ENCODE results near the gene NOX5. TPM values are rescaled to one million over a fixed set of nuclear protein-coding genes. Genes with fewer than 3 reads are reported as not detected.

Gene NOX5
- total RNA-seq, 1 donor, result not detected

- no peaks in the 10 kb centered on the region for H3K27me3 ChIP-seq (ENCODE audit: insufficient read depth, low read length)
- H3K4me1 ChIP-seq (ENCODE audit: insufficient read depth, low read length), result peaks cover 4% of the 10 kb centered on the region
- no peaks in the 10 kb centered on the region for H3K9me3 ChIP-seq (ENCODE audit: low read depth, low read length)
- no peak overlapping the region for H3K4me3 ChIP-seq (ENCODE audit: low read length)
Measured at GRCh38 chr15:69042531-69042930, 28.0 kb downstream of the NOX5 start.

DNA sequence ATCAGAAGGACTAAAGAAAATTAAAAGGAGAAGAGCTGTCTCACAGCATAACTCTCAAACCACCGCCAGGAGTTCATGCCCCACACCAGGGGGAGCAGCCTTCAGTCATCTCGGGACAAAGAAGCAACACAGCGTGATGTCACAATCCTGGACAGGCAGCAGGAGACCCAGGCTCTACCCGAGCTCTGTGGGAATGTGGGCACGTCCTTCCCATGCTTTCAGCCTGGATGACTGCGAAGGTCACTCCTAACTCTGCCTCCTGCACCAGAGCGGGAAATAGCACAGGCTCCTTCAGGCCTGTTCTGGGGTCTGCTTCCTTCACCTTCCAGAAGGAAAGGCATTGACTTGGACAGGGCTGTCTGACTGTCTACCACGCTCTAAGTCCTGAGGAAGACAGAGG lies 31.3 kb downstream of the NOX5 start:
- Histone ChIP-seq H3K4me3 (ENCODE audit: low read length) (no peak overlapping the region), H3K9me3 (ENCODE audit: low read depth, low read length) (no peaks in the 10 kb centered on the region), H3K27me3 (ENCODE audit: insufficient read depth, low read length) (no peaks in the 10 kb centered on the region), H3K4me1 (ENCODE audit: insufficient read depth, low read length) (peaks cover 4% of the 10 kb centered on the region)

DNA sequence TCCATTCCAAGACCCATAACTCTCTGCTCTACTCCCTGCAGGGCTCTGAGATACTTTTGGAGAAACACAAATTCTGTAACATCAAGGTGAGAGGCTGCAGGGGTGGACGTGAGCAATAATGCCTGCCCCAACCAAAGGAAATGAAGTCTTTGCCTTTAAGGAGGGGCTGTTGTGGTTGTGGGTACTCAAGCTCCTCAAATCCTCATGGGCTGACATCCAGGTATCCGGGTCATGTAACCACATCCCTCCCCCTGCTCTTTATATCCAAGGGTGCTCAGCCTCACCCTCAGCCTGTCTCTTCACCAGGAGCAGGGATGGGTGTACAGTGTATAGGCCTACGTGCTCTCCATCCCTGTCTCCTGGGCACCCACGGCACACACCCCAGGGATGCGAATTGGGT lies 32.3 kb downstream of the NOX5 start:
- peaks cover 4% of the 10 kb centered on the region for H3K4me1 ChIP-seq (ENCODE audit: insufficient read depth, low read length)
- H3K4me3 ChIP-seq (ENCODE audit: low read length), result no peak overlapping the region
- H3K9me3 ChIP-seq (ENCODE audit: low read depth, low read length), result no peaks in the 10 kb centered on the region
- no peaks in the 10 kb centered on the region for H3K27me3 ChIP-seq (ENCODE audit: insufficient read depth, low read length)

DNA sequence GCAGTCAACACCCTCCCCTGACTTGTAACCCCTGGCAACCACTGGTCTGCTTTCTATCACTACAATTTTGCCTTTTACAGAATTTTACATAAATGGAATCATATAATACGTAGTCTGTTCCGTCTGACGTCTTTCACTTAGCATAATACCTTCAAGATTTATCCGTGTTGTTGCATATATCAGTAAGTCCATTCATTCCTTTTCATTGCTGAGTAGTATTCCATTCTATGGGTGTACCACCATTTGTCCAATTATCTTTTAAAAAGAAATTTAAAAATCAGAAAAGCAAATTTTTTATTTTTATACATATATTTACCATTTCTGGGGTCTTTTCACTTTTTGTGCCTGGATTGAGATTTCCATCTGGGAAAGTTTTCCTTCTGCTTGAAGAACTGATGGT lies 35.5 kb downstream of the NOX5 start:
- no peak overlapping the region for H3K4me3 ChIP-seq (ENCODE audit: low read length)
- H3K9me3 ChIP-seq (ENCODE audit: low read depth, low read length), result no peaks in the 10 kb centered on the region
- peaks cover 2% of the 10 kb centered on the region for H3K4me1 ChIP-seq (ENCODE audit: insufficient read depth, low read length)
- no peaks in the 10 kb centered on the region for H3K27me3 ChIP-seq (ENCODE audit: insufficient read depth, low read length)

- Histone ChIP-seq H3K9me3 (ENCODE audit: low read depth, low read length) (no peaks in the 10 kb centered on the region), H3K4me3 (ENCODE audit: low read length) (no peak overlapping the region), H3K27me3 (ENCODE audit: insufficient read depth, low read length) (no peaks in the 10 kb centered on the region), H3K4me1 (ENCODE audit: insufficient read depth, low read length) (peaks cover 6% of the 10 kb centered on the region)
Measured at GRCh38 chr15:69055251-69055650, 40.8 kb downstream of the NOX5 start.

DNA sequence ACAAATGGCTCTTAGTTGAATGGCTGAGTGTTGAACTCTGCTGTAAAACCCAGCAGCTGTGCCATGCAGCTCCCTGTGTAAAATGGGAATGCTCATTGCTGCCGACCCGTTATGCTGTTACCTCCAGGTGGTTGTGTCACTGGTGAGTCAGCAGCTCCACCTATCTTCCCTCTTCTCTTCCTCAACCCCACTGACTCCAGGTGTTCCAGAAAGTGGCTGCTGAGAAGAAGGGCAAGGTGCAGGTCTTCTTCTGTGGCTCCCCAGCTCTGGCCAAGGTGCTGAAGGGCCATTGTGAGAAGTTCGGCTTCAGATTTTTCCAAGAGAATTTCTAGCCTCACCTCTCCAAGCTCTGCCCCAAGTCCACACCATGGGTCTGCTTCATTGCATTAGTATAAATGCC lies 41.9 kb downstream of the NOX5 start:
- Histone ChIP-seq H3K27me3 (ENCODE audit: insufficient read depth, low read length) (no peaks in the 10 kb centered on the region), H3K4me1 (ENCODE audit: insufficient read depth, low read length) (peaks cover 11% of the 10 kb centered on the region), H3K4me3 (ENCODE audit: low read length) (no peak overlapping the region), H3K9me3 (ENCODE audit: low read depth, low read length) (no peaks in the 10 kb centered on the region)

GRCh38 chr15:69058830-69059556 lies 44.5 kb downstream of the NOX5 start:
- H3K9me3 ChIP-seq (ENCODE audit: low read depth, low read length), result no peaks in the 10 kb centered on the region
- peaks cover 12% of the 10 kb centered on the region for H3K4me1 ChIP-seq (ENCODE audit: insufficient read depth, low read length)
- no peaks in the 10 kb centered on the region for H3K27me3 ChIP-seq (ENCODE audit: insufficient read depth, low read length)
- no peak overlapping the region for H3K4me3 ChIP-seq (ENCODE audit: low read length)

DNA sequence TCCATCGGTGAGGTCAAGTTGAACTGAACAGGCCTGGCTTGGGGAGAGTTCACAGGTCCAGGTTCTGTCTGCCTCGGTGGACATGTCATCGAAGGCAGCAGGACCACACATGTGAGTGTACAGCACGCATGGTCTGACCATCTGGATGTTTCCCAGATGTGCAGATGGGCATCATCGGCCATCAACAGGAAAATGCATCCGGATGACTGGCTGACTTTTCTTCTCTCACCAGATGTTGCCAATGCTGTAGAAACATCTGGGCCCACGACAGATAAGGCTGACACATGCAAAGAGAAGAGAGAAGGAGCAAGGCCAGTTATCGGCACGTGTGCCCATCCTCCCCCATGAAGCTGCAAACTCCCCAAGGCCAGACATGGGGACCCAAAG lies 45.1 kb downstream of the NOX5 start:
- no peaks in the 10 kb centered on the region for H3K9me3 ChIP-seq (ENCODE audit: low read depth, low read length)
- H3K27me3 ChIP-seq (ENCODE audit: insufficient read depth, low read length), result no peaks in the 10 kb centered on the region
- peaks cover 12% of the 10 kb centered on the region for H3K4me1 ChIP-seq (ENCODE audit: insufficient read depth, low read length)
- H3K4me3 ChIP-seq (ENCODE audit: low read length), result no peak overlapping the region

DNA sequence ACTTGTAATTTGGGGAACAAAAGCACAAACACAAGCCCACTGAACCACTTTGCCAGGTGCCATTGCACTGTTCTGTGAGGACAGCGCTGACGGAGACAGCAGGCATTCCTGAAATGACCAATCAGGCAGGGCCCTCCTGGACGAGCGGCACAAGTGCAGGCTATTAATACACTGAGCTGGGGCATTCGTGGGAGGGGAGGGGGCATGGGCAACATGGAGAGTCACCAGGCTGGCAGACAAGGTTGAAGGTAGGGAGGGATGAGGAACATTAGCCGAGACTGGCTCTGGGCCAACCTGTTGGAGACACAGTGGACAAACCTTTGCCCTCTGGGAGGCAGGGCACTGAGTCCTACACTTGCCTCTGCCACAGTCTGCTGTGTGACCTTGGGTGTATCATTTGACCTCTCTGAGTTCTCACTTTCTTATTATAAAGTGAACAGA lies 45.6 kb downstream of the NOX5 start:
- Histone ChIP-seq H3K4me3 (ENCODE audit: low read length) (no peak overlapping the region), H3K27me3 (ENCODE audit: insufficient read depth, low read length) (no peaks in the 10 kb centered on the region), H3K4me1 (ENCODE audit: insufficient read depth, low read length) (peaks cover 12% of the 10 kb centered on the region), H3K9me3 (ENCODE audit: low read depth, low read length) (no peaks in the 10 kb centered on the region)

GRCh38 chr15:69060744-69061143 lies 46.2 kb downstream of the NOX5 start:
- no peaks in the 10 kb centered on the region for H3K9me3 ChIP-seq (ENCODE audit: low read depth, low read length)
- no peaks in the 10 kb centered on the region for H3K27me3 ChIP-seq (ENCODE audit: insufficient read depth, low read length)
- H3K4me3 ChIP-seq (ENCODE audit: low read length), result no peak overlapping the region
- peaks cover 12% of the 10 kb centered on the region for H3K4me1 ChIP-seq (ENCODE audit: insufficient read depth, low read length)

- H3K4me3 ChIP-seq (ENCODE audit: low read length), result no peak overlapping the region
- H3K9me3 ChIP-seq (ENCODE audit: low read depth, low read length), result no peaks in the 10 kb centered on the region
- no peaks in the 10 kb centered on the region for H3K27me3 ChIP-seq (ENCODE audit: insufficient read depth, low read length)
- H3K4me1 ChIP-seq (ENCODE audit: insufficient read depth, low read length), result peaks cover 12% of the 10 kb centered on the region
Measured at GRCh38 chr15:69061414-69061842, 46.9 kb downstream of the NOX5 start.

DNA sequence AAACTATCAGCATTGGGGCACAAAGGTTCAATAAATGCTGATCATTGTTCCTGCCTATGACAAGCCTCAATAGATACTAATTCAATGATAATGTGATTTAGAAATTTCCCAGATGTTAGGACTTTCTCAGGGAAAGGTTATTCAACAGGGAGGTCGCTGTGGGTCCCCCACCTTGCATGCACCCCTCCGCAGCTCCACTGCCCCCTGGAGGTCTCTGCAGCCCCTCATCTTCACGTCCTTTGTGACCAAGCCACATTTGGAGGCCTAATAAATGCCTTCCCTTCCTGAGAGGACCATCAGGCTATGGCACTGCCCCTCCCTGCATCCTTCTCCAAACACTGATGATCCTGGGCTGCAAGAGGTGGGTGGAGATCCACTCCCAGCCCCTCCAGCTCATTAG lies 50.2 kb downstream of the NOX5 start:
- Histone ChIP-seq H3K4me1 (ENCODE audit: insufficient read depth, low read length) (peaks cover 6% of the 10 kb centered on the region), H3K27me3 (ENCODE audit: insufficient read depth, low read length) (no peaks in the 10 kb centered on the region), H3K4me3 (ENCODE audit: low read length) (no peak overlapping the region), H3K9me3 (ENCODE audit: low read depth, low read length) (no peaks in the 10 kb centered on the region)

DNA sequence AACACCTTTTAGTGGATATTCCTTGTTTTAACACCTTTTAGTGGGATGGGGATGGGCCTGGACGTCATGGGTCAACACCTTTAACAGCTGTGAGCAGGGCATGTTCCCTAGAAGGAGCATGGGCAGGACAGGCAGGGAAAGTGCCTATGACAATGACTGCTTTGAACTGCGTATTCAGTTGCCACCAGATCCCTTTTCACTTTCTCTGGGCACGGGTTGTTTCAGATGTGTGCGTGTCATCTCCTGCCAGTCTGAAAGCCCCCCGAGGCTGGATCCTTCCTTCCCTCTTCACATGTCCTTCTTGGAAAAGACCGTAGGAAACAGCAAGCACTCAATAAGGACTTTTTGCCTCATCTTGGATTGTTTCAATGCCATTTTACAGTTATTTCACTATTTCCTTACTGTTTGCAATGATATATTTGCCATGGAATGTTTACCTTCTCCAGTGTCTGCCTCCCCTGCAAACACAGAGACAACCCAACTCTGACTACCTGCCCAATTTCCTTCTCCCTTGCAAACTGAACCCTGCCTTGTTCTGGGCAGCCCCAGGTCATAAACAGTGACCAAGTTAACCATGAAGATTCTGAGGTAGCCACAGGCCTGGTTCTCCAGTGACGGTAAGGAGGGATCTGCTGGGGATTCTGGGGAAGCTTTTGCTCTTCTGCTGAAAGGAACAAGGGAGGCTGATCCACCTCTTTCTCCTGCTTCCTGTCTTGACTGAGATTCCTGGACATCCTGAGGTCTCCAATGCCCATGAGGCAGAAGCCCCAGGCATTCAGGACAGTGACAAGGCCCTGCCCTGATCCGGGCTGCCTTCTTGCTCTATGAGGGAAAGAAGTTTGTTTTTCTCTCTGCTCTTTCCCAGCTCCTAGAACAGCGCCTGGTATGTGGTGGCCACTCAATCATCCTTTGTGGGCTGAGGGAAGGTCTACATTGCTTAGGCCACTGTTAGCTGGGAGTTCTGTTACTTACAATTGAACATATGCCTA lies 51.8 kb downstream of the NOX5 start:
- Histone ChIP-seq H3K4me1 (ENCODE audit: insufficient read depth, low read length) (peaks cover 2% of the 10 kb centered on the region), H3K9me3 (ENCODE audit: low read depth, low read length) (no peaks in the 10 kb centered on the region), H3K27me3 (ENCODE audit: insufficient read depth, low read length) (no peaks in the 10 kb centered on the region), H3K4me3 (ENCODE audit: low read length) (no peak overlapping the region)

DNA sequence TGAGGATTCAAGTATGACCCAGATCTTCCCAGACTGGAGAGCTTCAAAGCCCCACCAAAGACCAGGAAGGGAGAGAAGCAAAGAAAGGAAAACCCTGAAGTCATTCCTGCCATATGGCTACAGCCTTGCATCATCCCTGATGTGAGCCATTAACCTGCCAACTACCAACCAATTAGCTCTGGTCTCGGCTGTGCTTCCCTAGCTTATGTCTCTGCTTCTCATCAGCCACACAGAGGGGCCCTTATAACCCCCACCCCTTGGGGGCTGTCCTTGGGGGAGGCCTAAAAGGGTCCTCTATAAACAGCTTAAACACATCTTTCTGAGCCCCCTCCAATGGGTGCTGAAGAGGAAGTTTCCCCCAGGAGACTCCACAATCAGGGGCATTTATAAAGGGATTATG lies 52.8 kb downstream of the NOX5 start:
- Histone ChIP-seq H3K27me3 (ENCODE audit: insufficient read depth, low read length) (peaks cover 5% of the 10 kb centered on the region), H3K4me1 (ENCODE audit: insufficient read depth, low read length) (no peaks in the 10 kb centered on the region), H3K9me3 (ENCODE audit: low read depth, low read length) (no peaks in the 10 kb centered on the region), H3K4me3 (ENCODE audit: low read length) (no peak overlapping the region)

DNA sequence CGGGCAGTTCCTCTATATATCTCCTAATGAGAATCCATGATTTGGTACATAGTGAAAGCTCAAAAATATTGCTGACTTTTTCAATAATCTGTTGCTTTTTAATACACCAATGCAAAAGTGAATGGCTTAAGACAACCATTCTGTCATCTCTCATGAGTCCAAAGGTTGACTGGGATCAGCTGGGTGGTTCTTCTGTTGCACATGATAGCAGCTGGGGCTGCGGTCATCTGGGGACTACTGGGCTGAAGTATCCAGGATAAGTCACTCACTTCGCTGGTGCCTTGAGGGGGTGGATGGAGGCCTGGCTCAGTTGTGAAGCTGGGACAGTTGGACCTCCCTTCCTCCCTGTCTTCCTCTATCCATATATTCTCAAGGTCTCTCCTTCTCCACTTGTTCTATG lies 53.7 kb downstream of the NOX5 start:
- Histone ChIP-seq H3K4me3 (ENCODE audit: low read length) (no peak overlapping the region), H3K27me3 (ENCODE audit: insufficient read depth, low read length) (peaks cover 9% of the 10 kb centered on the region), H3K4me1 (ENCODE audit: insufficient read depth, low read length) (no peaks in the 10 kb centered on the region), H3K9me3 (ENCODE audit: low read depth, low read length) (no peaks in the 10 kb centered on the region)
